ENCODE results near the gene ACTR1B.
"Not testable (repeated sequence)": the region's sequence is repeated elsewhere in the genome, so short reads cannot be mapped to it uniquely, and the experiment has no call there.

ACTR1B gene

GRCh38 chr2:97615746-97616145 lies 48.1 kb downstream of the ACTR1B start:
- DNase-seq (ENCODE audit: low read depth) = not testable (repeated sequence)

DNA sequence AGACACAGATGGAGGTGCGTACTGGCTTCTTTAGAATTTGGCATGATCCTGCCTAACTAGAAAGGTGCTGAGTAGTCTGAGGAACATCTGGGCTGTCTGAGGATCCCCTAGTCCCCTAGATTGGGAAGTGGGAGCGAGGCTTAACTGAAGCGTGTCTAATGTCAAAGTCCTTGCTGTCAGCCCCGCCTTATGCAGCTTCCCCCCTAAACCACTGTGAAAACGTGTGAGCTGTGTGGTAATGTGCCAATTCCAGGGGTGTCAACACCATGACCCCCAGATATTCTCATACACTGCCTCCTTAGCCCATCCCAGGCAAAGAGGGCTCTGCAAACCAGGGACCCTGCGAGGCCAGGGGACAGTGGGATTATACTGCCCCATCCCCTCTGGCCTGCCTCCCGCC lies 51.9 kb downstream of the ACTR1B start:
- DNase-seq (ENCODE audit: low read depth) = not testable (repeated sequence)

DNA sequence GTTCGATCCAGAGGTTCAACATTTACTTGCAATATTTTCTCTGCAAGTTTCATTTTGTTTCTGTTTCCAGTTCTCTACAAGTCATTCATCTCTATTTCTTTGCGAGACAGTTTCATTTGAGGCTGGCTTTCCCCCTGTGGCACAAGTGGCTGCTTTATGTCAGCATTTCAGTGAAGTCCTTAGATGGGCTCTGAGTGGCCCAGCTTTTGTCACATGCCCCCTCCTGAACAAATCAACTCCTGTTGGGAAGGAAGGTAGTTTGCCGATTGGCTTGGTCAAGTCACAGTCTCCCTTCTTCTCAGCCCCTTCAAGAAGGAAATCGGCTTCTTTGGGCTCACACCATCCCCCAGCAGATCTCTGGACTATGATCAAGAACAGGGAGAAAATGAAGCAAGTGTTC lies 55.1 kb downstream of the ACTR1B start:
- not testable (repeated sequence) for DNase-seq (ENCODE audit: low read depth)
